Stimulated activated naive B cell treated with anti-CD40 and anti-IgM and Interleukin-4, amounts not matched to agents 10 μg/mL and 1 μg/mL and 100 μg/mL, for 72 hours (primary cell): ENCODE results near the gene CENPU.
A peak's percentile ranks its signal among the peaks of the same experiment; 100 is the strongest.
"Not testable (repeated sequence)": the region's sequence is repeated elsewhere in the genome, so short reads cannot be mapped to it uniquely, and the experiment has no call there.

Experiments used
- ATAC-seq, 2 donors: fragments of 150-1000 bp; cut with Tn5 transposase; replicated peaks; 2 replicates each; pipeline ENCODE4 v1.10.0; 2021; ENCODE audit warnings: moderate library complexity in 1 of 2
- DNase-seq: peaks from one replicate; pipeline ENCODE4 v3.0.0; 2021
- H3K27ac Mint-ChIP-seq: one replicate; pipeline ENCODE4 v1.8.0; 2022; ENCODE audit warnings: mild to moderate bottlenecking, mixed read lengths
- H3K27me3 Mint-ChIP-seq, 2 donors: one replicate each; pipeline ENCODE4 v1.8.0; 2022; ENCODE audit warnings: mixed read lengths in 2 of 2
- H3K36me3 Mint-ChIP-seq, 2 donors: one replicate each; pipeline ENCODE4 v1.8.0; 2022; ENCODE audit warnings: mixed read lengths in 2 of 2, mild to moderate bottlenecking in 1 of 2
- H3K4me1 Mint-ChIP-seq, 2 donors: one replicate each; pipeline ENCODE4 v1.8.0; 2022; ENCODE audit warnings: mixed read lengths in 2 of 2, mild to moderate bottlenecking in 1 of 2
- H3K4me3 Mint-ChIP-seq, 2 donors: one replicate each; pipeline ENCODE4 v1.8.0; 2022; ENCODE audit warnings: mild to moderate bottlenecking in 2 of 2, mixed read lengths in 2 of 2, moderate library complexity in 1 of 2
- H3K9me3 Mint-ChIP-seq, 2 donors: one replicate each; pipeline ENCODE4 v1.8.0; 2022; ENCODE audit warnings: mixed read lengths in 2 of 2, mild to moderate bottlenecking in 1 of 2

The CENPU gene

GRCh38 chr4:184675821-184676492, 57.9 kb downstream of the CENPU start:
- Mint-ChIP-seq H3K36me3 (peaks cover 22 to 26% of the 10 kb centered on the region in 2 donors), H3K27me3 (no peaks in the 10 kb centered on the region), H3K27ac (no peak overlapping the region), H3K4me3 (no peak overlapping the region), H3K9me3 (no peaks in the 10 kb centered on the region), H3K4me1 (no peaks in the 10 kb centered on the region)
- no peak for ATAC-seq
- DNase-seq, result no peak

DNA sequence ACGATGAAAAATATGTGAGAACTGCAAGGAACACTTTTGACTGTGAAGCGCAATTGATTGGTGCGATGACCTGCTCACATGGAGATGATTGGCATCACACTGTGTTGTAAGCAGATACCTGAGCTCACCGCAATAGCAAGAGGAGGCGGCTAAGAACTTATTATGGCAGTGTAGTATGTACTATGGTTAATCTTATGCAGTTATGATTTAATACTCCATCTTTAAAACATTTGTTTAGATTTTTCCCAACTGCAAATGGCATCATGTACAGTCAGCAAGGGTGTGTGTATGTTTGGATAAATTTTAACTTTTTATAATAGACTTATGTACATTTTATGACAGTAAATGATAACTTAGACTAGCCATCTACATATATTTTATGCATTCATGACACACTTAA, 58.9 kb downstream of the CENPU start:
- Mint-ChIP-seq H3K4me3 (no peak overlapping the region), H3K9me3 (no peaks in the 10 kb centered on the region), H3K36me3 (peaks cover 22% of the 10 kb centered on the region in 2 donors), H3K27me3 (no peaks in the 10 kb centered on the region), H3K4me1 (no peaks in the 10 kb centered on the region), H3K27ac (no peak overlapping the region)
- ATAC-seq (no peak), DNase-seq (no peak)

- Mint-ChIP-seq H3K9me3 (no peaks in the 10 kb centered on the region), H3K36me3 (peaks cover 18 to 20% of the 10 kb centered on the region in 2 donors), H3K27me3 (no peaks in the 10 kb centered on the region), H3K4me1 (no peaks in the 10 kb centered on the region), H3K27ac (no peak overlapping the region), H3K4me3 (no peak overlapping the region)
- ATAC-seq (no peak), DNase-seq (no peak)
These were observed 59.9 kb downstream of the CENPU start for GRCh38 chr4:184674011-184674410.

GRCh38 chr4:184672741-184673140, 61.2 kb downstream of the CENPU start:
- DNase-seq (no peak), ATAC-seq (no peak)
- Mint-ChIP-seq H3K4me3 (no peak overlapping the region), H3K27ac (no peak overlapping the region), H3K9me3 (peaks cover 0 to 3% of the 10 kb centered on the region in 2 donors), H3K4me1 (peaks cover 9 to 11% of the 10 kb centered on the region in 2 donors), H3K36me3 (peaks cover 29 to 30% of the 10 kb centered on the region in 2 donors), H3K27me3 (no peaks in the 10 kb centered on the region)

DNA sequence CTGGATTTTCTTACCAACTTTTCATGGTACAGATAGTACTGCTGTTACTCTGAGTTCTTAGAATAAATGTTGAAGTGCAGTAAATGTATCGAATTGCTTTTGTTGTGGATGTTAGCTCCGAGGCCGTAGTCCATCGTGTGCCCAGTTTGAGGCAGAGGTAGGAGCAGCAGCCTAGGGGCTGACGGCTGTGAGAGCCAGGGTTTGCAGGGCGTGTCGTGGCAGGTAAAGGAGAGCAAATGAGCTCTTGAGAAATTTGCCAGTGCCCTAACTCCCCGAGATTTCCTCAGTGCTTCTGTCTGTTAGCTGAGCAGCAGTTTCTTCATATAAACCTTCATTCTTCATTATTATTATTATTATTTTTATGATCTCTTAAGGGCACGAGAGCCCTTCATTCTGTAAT, 62.8 kb downstream of the CENPU start:
- DNase-seq (no peak), ATAC-seq (no peak)
- Mint-ChIP-seq H3K27me3 (no peaks in the 10 kb centered on the region), H3K4me1 (peaks cover 9 to 11% of the 10 kb centered on the region in 2 donors), H3K9me3 (peaks cover 0 to 3% of the 10 kb centered on the region in 2 donors), H3K27ac (no peak overlapping the region), H3K4me3 (no peak overlapping the region), H3K36me3 (peaks cover 32 to 37% of the 10 kb centered on the region in 2 donors)

DNA sequence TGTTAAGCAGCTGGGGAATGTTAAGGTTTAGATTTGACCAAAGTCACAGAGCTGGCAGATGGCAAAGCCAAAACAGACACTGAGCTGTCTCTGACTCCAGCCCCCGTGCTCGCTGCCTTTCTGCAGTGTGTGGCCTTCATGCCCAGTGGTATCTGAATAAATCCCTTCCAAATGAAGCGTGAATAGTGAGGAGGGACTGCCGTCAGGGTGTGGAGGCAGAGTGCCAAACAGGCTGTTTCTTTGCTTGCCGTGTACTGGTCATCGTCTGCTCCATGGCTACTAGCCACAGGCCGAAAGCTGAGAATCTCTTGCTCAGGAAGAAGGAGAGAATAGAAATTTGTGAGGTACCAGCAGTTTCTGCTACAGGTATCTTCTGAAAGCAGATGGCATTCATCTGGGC, 64.6 kb downstream of the CENPU start:
- Mint-ChIP-seq H3K36me3 (peaks cover 33 to 39% of the 10 kb centered on the region in 2 donors), H3K27ac (no peak overlapping the region)

DNA sequence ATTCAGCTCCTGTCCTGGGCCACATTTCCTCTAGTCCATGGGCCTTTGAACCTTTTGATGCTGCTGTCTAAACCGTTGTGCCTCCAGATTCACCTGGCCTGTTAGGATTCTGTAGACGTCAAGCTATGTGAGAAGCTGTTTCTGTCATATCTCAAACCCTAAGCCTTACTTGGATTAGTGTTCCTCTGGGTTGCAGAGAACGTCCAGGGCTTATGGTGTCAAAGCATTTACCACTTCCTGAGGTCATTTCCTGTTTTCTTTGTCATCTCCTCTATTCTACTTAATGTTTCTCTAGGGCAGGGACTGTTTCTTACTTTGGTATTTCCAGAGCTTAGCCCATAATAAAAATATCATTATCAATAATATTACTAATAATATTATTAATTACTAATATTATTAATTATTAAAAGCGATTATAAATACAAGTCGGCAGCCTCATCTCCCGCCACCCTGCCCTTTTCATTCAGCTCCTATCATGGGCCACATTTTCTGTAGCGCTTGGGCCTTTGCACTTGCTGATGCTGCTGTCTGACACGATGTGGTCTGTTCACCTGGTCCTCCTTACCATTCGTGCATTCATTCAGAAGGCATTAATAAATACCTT, 65.3 kb downstream of the CENPU start:
- Mint-ChIP-seq H3K4me3 (no peak overlapping the region), H3K27ac (no peak overlapping the region), H3K27me3 (no peaks in the 10 kb centered on the region), H3K4me1 (peaks cover 9 to 11% of the 10 kb centered on the region in 2 donors), H3K36me3 (peaks cover 29 to 33% of the 10 kb centered on the region in 2 donors), H3K9me3 (peaks cover 0 to 3% of the 10 kb centered on the region in 2 donors)
- no peak for DNase-seq
- peak; percentile 73 to 76 for ATAC-seq

More for the DNA sequence above, 64.6 kb downstream of the CENPU start:
- H3K27me3 Mint-ChIP-seq, result no peaks in the 10 kb centered on the region
- H3K4me1 Mint-ChIP-seq, result peaks cover 9 to 11% of the 10 kb centered on the region in 2 donors
- no peak for DNase-seq
- H3K9me3 Mint-ChIP-seq, result peaks cover 0 to 3% of the 10 kb centered on the region in 2 donors
- ATAC-seq, result no peak
- no peak overlapping the region for H3K4me3 Mint-ChIP-seq

DNA sequence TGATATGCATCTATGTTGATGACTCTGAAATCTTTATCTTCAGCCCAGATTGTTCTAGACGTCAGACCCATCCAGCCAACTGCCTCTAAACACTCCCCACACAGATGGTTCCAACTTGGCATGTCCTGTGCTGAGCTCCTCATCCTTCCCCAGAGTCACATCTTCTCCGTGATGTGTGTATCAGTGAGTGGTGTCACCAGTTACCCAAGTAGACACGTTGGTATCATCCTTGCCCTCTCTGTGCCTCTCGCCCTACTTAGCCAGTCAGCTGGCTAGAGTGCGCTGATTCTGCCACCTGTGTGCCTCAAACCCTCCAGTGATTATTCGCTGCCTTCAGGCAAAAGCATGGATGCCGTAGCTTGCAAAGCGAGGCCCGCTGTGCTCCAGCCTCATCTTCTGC, 65.8 kb downstream of the CENPU start:
- H3K27me3 Mint-ChIP-seq, result no peaks in the 10 kb centered on the region
- DNase-seq (no peak), ATAC-seq (no peak)
- peaks cover 24 to 33% of the 10 kb centered on the region in 2 donors for H3K36me3 Mint-ChIP-seq
- H3K27ac Mint-ChIP-seq, result no peak overlapping the region
- no peak overlapping the region for H3K4me3 Mint-ChIP-seq
- H3K4me1 Mint-ChIP-seq, result peaks cover 9 to 11% of the 10 kb centered on the region in 2 donors
- H3K9me3 Mint-ChIP-seq, result peaks cover 0 to 3% of the 10 kb centered on the region in 2 donors

DNA sequence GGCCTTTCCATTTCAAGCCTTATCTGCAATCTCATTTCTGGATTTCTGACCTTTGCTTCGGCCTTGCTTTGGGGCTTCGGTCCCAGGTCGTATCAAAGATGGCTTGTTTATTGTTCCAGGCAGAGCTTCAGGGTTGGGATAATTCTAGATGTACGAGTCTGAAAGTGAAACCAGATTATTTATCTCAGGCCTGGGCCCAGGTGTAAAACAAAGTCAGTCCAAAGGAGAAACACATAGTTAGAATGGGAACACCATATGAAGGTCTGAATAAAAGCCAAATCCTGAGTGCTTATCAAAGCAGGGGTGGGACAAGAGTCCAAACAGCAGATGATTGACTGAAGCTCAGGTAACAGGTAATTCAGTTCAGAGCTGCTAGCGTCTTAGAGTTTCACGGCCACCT, 67.2 kb downstream of the CENPU start:
- H3K4me1 Mint-ChIP-seq, result peaks cover 9 to 11% of the 10 kb centered on the region in 2 donors
- H3K27me3 Mint-ChIP-seq, result no peaks in the 10 kb centered on the region
- H3K9me3 Mint-ChIP-seq, result peaks cover 0 to 3% of the 10 kb centered on the region in 2 donors
- H3K4me3 Mint-ChIP-seq, result no peak overlapping the region
- DNase-seq (no peak), ATAC-seq (no peak)
- no peak overlapping the region for H3K27ac Mint-ChIP-seq
- peaks cover 20 to 26% of the 10 kb centered on the region in 2 donors for H3K36me3 Mint-ChIP-seq

DNA sequence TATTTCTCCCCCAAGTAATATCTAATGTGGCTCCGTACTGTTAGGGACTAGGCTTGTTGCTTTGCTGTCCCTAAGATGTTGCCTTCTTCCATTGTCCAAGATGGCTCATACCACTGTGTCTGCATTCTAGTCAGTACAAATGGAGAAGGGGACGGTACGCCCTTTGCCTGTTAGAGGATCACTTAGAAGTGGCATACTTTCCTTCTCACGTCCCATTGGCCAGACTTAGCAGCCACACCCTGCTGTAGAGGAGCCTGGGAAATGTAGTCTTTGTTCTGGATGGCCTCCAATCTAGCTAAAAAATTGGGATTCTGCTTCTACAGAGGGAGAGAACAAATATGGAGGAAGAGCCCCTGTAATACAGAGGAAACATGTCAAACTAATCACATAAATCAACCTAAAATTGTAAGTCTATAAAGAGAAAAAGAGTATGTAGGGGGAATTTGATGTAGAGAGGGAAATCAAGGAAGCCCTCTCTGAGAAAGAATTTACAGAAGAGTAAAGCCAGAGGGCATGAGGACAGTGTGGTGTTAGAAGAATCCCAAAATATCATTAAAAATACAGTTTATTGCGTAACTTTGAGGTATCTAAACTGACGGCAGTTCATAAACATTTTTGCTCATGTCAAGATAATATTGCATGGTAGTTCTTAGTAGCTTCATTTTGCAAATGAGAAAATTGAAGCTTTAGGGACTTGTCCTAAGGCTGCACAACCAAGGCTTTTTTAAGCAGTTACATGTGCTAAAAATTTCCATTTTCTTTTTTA, 69.3 kb downstream of the CENPU start:
- Mint-ChIP-seq H3K27me3 (no peaks in the 10 kb centered on the region), H3K4me3 (no peak overlapping the region), H3K9me3 (peaks cover 0 to 3% of the 10 kb centered on the region in 2 donors), H3K4me1 (peaks cover 9 to 11% of the 10 kb centered on the region in 2 donors), H3K27ac (no peak overlapping the region), H3K36me3 (peaks cover 25 to 30% of the 10 kb centered on the region in 2 donors)
- ATAC-seq, result no peak
- no peak for DNase-seq

- H3K36me3 Mint-ChIP-seq, result peaks cover 14 to 16% of the 10 kb centered on the region in 2 donors
- H3K27ac Mint-ChIP-seq, result no peak overlapping the region
- H3K9me3 Mint-ChIP-seq, result no peaks in the 10 kb centered on the region
- DNase-seq (no peak), ATAC-seq (no peak)
- H3K4me3 Mint-ChIP-seq, result no peak overlapping the region
- peaks cover 0 to 2% of the 10 kb centered on the region in 2 donors for H3K4me1 Mint-ChIP-seq
- no peaks in the 10 kb centered on the region for H3K27me3 Mint-ChIP-seq
These were observed 71.7 kb downstream of the CENPU start for GRCh38 chr4:184662236-184662635.

GRCh38 chr4:184660978-184661377, 72.9 kb downstream of the CENPU start:
- Mint-ChIP-seq H3K9me3 (no peaks in the 10 kb centered on the region), H3K36me3 (peaks cover 10 to 12% of the 10 kb centered on the region in 2 donors), H3K4me3 (no peak overlapping the region), H3K27me3 (no peaks in the 10 kb centered on the region), H3K4me1 (peaks cover 2 to 14% of the 10 kb centered on the region in 2 donors), H3K27ac (no peak overlapping the region)
- no peak for ATAC-seq
- DNase-seq, result no peak

DNA sequence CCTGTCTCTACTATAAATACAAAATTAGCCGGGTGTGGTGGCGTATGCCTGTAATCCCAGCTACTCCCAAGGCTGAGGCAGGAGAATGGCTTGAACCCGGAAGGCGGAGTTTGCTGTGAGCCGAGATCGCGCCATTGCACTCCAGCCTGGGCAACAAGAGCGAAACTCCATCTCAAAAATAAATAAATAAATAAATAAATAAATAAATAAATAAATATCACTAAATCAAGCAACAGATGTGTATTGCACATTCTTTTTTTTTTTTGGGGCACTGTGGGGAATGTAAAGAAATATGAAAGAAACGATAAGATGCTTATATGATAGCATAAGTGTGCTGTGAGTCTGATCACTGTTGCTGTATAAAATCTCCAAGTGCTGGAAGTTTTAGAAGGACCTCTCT, 76.1 kb downstream of the CENPU start:
- H3K27ac Mint-ChIP-seq, H3K27me3 Mint-ChIP-seq, H3K4me3 Mint-ChIP-seq, H3K36me3 Mint-ChIP-seq, H3K9me3 Mint-ChIP-seq, ATAC-seq, DNase-seq: not testable (repeated sequence)
- peaks cover 2 to 14% of the 10 kb centered on the region in 2 donors for H3K4me1 Mint-ChIP-seq

- H3K27ac Mint-ChIP-seq, result no peak overlapping the region
- no peak for DNase-seq
- no peaks in the 10 kb centered on the region for H3K27me3 Mint-ChIP-seq
- peaks cover 2 to 16% of the 10 kb centered on the region in 2 donors for H3K4me1 Mint-ChIP-seq
- H3K36me3 Mint-ChIP-seq, result peaks cover 7 to 8% of the 10 kb centered on the region in 2 donors
- no peaks in the 10 kb centered on the region for H3K9me3 Mint-ChIP-seq
- no peak overlapping the region for H3K4me3 Mint-ChIP-seq
- no peak for ATAC-seq
These were observed 76.8 kb downstream of the CENPU start for GRCh38 chr4:184657144-184657543.
